ENCODE data around the gene MAB21L3. TPM values are rescaled to one million over a fixed set of nuclear protein-coding genes. Genes with fewer than 3 reads are reported as not detected.
A peak's percentile ranks its signal among the peaks of the same experiment; 100 is the strongest.

MAB21L3 gene
- total and polyA plus RNA-seq, 2 of the 13 experiments (the other 11 are each of a cell fraction or from before 2014, with no cell fraction given), result 0.55 to 4.1 TPM

GRCh38 chr1:116151739-116152576 lies 40.8 kb downstream of the MAB21L3 start (continued):
- no peak for TF ChIP-seq ZIK1 (CRISPR knock-in tag; IDR thresholded peaks at IDR 0.05; ENCODE audit: borderline replicate concordance, low read depth)
- TF ChIP-seq RXRB (CRISPR knock-in tag; IDR thresholded peaks at IDR 0.05; ENCODE audit: borderline replicate concordance), result peak; percentile 27; the same call in 1 of the 2 replicates
- peak; percentile 90 for TF ChIP-seq RAD21 (CRISPR knock-in tag; IDR thresholded peaks at IDR 0.05)
- no peak for TF ChIP-seq ZNF775 (CRISPR knock-in tag; IDR thresholded peaks at IDR 0.05; ENCODE audit: borderline replicate concordance)
- TF ChIP-seq, protein P1, sequence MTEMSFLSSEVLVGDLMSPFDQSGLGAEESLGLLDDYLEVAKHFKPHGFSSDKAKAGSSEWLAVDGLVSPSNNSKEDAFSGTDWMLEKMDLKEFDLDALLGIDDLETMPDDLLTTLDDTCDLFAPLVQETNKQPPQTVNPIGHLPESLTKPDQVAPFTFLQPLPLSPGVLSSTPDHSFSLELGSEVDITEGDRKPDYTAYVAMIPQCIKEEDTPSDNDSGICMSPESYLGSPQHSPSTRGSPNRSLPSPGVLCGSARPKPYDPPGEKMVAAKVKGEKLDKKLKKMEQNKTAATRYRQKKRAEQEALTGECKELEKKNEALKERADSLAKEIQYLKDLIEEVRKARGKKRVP (CRISPR knock-in tag; IDR thresholded peaks at IDR 0.05), result no peak
- peak; percentile 47 for TF ChIP-seq HDAC1 (CRISPR knock-in tag; IDR thresholded peaks at IDR 0.05)
- TF ChIP-seq ZNF34 (CRISPR knock-in tag; IDR thresholded peaks at IDR 0.05; ENCODE audit: borderline replicate concordance), result no peak
- TF ChIP-seq SOX13 (IDR thresholded peaks at IDR 0.05), result no peak
- TF ChIP-seq SOX13 (CRISPR knock-in tag; conservative IDR thresholded peaks at IDR 0.05 in 1 of 2, IDR thresholded peaks at IDR 0.05 in 1 of 2), result peak in 1 of 2 experiments; percentile 22; a peak in 1 of 4 replicates
- TF ChIP-seq STAG1 (CRISPR knock-in tag; IDR thresholded peaks at IDR 0.05), result peak; percentile 80
- no peak; the same call in 1 of the 2 replicates for TF ChIP-seq MYC (CRISPR knock-in tag; IDR thresholded peaks at IDR 0.05; ENCODE audit: borderline replicate concordance)
- TF ChIP-seq WIZ (CRISPR knock-in tag; IDR thresholded peaks at IDR 0.05), result 0 out of 2 replicates have a peak, but pooled peaks have one; percentile 44
- no peak for TF ChIP-seq ATF5 (CRISPR knock-in tag; IDR thresholded peaks at IDR 0.05; ENCODE audit: low read depth)
- no peak for TF ChIP-seq ZSCAN22 (CRISPR knock-in tag; IDR thresholded peaks at IDR 0.05)
- no peak for TF ChIP-seq ZNF737 (CRISPR knock-in tag; IDR thresholded peaks at IDR 0.05; ENCODE audit: borderline replicate concordance)
- TF ChIP-seq RNF219 (CRISPR knock-in tag; IDR thresholded peaks at IDR 0.05), result no peak
- no peak for TF ChIP-seq ZNF335 (CRISPR knock-in tag; IDR thresholded peaks at IDR 0.05)
- TF ChIP-seq HNF1B (CRISPR knock-in tag; IDR thresholded peaks at IDR 0.05), result no peak
- TF ChIP-seq, protein P2, sequence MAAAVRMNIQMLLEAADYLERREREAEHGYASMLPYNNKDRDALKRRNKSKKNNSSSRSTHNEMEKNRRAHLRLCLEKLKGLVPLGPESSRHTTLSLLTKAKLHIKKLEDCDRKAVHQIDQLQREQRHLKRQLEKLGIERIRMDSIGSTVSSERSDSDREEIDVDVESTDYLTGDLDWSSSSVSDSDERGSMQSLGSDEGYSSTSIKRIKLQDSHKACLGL (CRISPR knock-in tag; IDR thresholded peaks at IDR 0.05), result no peak
